OCI-LY1 (cell line): ENCODE measurements around the gene HLCS.
"Not testable (repeated sequence)": the region's sequence is repeated elsewhere in the genome, so short reads cannot be mapped to it uniquely, and the experiment has no call there.

Experiments used
- H2AFZ ChIP-seq: fragments of 200-600 bp; sonication (generic), shearing (Covaris generic); 2 replicates; pipeline ENCODE4 v1.6.0; 2014; ENCODE audit warnings: antibody characterized with exemption, mild to moderate bottlenecking, low read length
- H3F3A ChIP-seq: fragments of 200-600 bp; sonication (generic), shearing (Covaris generic); 2 replicates; pipeline ENCODE4 v1.6.0; 2014; ENCODE audit warnings: mild to moderate bottlenecking, antibody characterized with exemption, low read length, moderate library complexity; ENCODE audit not compliant: insufficient read depth
- H3K27ac ChIP-seq: fragments of 200-600 bp; sonication (generic); 2 replicates; pipeline ENCODE4 v1.5.1; 2014; ENCODE audit warnings: low read length, mixed run types, mild to moderate bottlenecking, low read depth; ENCODE audit not compliant: poor library complexity, severe bottlenecking
- H3K27me3 ChIP-seq: fragments of 200-600 bp; sonication (generic); 2 replicates; pipeline ENCODE4 v1.6.0; 2014; ENCODE audit warnings: antibody characterized with exemption, mild to moderate bottlenecking, low read length, moderate library complexity; ENCODE audit not compliant: insufficient read depth
- H3K36me3 ChIP-seq: fragments of 200-600 bp; sonication (generic); 2 replicates; pipeline ENCODE4 v1.6.1; 2014; ENCODE audit warnings: mild to moderate bottlenecking, antibody characterized with exemption, low read length, moderate library complexity, mixed read lengths; ENCODE audit not compliant: insufficient read depth
- H3K4me1 ChIP-seq: fragments of 200-600 bp; sonication (generic); 2 replicates; pipeline ENCODE4 v1.5.1; 2014; ENCODE audit warnings: mild to moderate bottlenecking, low read length, moderate library complexity; ENCODE audit not compliant: insufficient read depth, severe bottlenecking
- H3K4me2 ChIP-seq: fragments of 200-600 bp; sonication (generic), shearing (Covaris generic); 2 replicates; pipeline ENCODE4 v1.6.1; 2014; ENCODE audit warnings: low read length
- H3K4me3 ChIP-seq: fragments of 200-600 bp; sonication (generic); 2 replicates; pipeline ENCODE4 v1.5.1; 2014; ENCODE audit warnings: low read length, low read depth, mild to moderate bottlenecking, mixed read lengths; ENCODE audit not compliant: poor library complexity, severe bottlenecking
- H3K79me2 ChIP-seq: fragments of 200-600 bp; shearing (Covaris generic); 2 replicates; pipeline ENCODE4 v1.6.1; 2016; ENCODE audit warnings: mixed run types, low read length, mixed read lengths; ENCODE audit not compliant: insufficient read depth
- H3K9ac ChIP-seq: fragments of 200-600 bp; sonication (generic), shearing (Covaris generic); 2 replicates; pipeline ENCODE4 v1.6.1; 2014; ENCODE audit warnings: mild to moderate bottlenecking, low read length, mixed read lengths
- H3K9me2 ChIP-seq: fragments of 200-600 bp; sonication (generic), shearing (Covaris generic); 2 replicates; pipeline ENCODE4 v1.6.1; 2014; ENCODE audit warnings: low read depth, mild to moderate bottlenecking, low read length, mixed read lengths
- H3K9me3 ChIP-seq: fragments of 200-600 bp; shearing (Covaris generic); 2 replicates; pipeline ENCODE4 v1.6.1; 2014; ENCODE audit warnings: low read length, mixed read lengths
- H4K20me1 ChIP-seq: fragments of 200-600 bp; sonication (generic), shearing (Covaris generic); 2 replicates; pipeline ENCODE4 v1.6.0; 2016; ENCODE audit warnings: mild to moderate bottlenecking, low read length; ENCODE audit not compliant: insufficient read depth
- EZH2 ChIP-seq: fragments of 200-600 bp; sonication (generic), shearing (Covaris generic); IDR thresholded peaks from 2 replicates; pipeline ENCODE4 v1.8.0; 2017; ENCODE audit warnings: borderline replicate concordance, mixed run types, mild to moderate bottlenecking, antibody characterized with exemption, low read length, moderate library complexity, mixed read lengths
- TF ChIP-seq, protein P1 (sequence below): fragments of 200-600 bp; sonication (generic), shearing (Covaris generic); IDR thresholded peaks from 2 replicates; pipeline ENCODE4 v1.5.1; 2017; ENCODE audit warnings: mild to moderate bottlenecking, antibody characterized with exemption, low read length, moderate library complexity, mixed read lengths

The HLCS gene

DNA sequence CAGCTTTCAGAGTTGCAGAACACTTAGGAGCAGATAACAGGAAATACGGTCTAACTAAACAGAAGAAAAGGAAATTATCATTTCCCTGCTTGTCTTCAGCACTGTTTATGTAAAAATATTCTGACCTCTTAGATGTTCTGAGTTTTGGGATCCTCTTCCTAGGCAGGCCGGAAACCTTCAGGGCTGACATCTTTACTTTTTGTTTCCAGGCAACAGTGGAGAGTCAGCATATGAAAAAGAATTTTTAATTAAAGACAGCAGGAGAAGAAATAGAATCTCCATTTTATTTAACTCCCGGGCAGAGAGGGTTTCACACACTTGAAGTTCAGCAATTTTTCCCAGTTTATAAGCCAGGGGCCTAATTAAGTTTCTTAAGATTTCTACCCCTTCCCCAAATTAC lies 35.0 kb upstream of the HLCS start:
- H3K4me3 ChIP-seq = no peak overlapping the region
- H3F3A ChIP-seq = no peaks in the 10 kb centered on the region
- TF ChIP-seq, protein P1, sequence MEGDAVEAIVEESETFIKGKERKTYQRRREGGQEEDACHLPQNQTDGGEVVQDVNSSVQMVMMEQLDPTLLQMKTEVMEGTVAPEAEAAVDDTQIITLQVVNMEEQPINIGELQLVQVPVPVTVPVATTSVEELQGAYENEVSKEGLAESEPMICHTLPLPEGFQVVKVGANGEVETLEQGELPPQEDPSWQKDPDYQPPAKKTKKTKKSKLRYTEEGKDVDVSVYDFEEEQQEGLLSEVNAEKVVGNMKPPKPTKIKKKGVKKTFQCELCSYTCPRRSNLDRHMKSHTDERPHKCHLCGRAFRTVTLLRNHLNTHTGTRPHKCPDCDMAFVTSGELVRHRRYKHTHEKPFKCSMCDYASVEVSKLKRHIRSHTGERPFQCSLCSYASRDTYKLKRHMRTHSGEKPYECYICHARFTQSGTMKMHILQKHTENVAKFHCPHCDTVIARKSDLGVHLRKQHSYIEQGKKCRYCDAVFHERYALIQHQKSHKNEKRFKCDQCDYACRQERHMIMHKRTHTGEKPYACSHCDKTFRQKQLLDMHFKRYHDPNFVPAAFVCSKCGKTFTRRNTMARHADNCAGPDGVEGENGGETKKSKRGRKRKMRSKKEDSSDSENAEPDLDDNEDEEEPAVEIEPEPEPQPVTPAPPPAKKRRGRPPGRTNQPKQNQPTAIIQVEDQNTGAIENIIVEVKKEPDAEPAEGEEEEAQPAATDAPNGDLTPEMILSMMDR = no peak
- H3K4me2 ChIP-seq = no peak overlapping the region
- H3K27me3 ChIP-seq = no peaks in the 10 kb centered on the region; the same call in 1 of the 2 replicates
- H4K20me1 ChIP-seq = no peaks in the 10 kb centered on the region
- H3K79me2 ChIP-seq = no peaks in the 10 kb centered on the region
- no peak overlapping the region for H3K9ac ChIP-seq
- no peaks in the 10 kb centered on the region for H3K9me3 ChIP-seq
- no peaks in the 10 kb centered on the region for H3K9me2 ChIP-seq
- H3K27ac ChIP-seq = no peak overlapping the region
- no peak overlapping the region for H2AFZ ChIP-seq
- H3K4me1 ChIP-seq = peaks cover 5% of the 10 kb centered on the region
- H3K36me3 ChIP-seq = no peaks in the 10 kb centered on the region

DNA sequence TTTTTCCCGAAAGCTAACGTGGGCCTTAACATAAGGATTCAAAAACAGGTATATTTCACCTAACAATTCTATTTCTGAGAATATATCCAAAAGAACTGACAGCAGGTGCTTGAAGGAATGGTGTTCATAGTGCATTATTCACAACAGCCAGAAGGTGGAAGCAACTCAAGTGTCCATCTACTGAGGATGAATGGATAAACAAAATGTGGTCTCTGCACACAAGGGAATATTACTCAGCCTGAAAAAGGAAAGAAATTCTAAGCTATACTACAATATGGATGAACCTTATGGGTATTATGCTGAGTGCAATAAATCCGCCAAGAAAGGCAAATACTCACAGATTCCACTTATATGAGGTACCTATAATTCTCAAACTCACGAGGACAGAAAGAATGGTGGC lies 33.9 kb upstream of the HLCS start:
- no peak overlapping the region for H3K27ac ChIP-seq
- peaks cover 5% of the 10 kb centered on the region for H3K4me1 ChIP-seq
- H3K9me3 ChIP-seq = no peaks in the 10 kb centered on the region
- H3F3A ChIP-seq = no peaks in the 10 kb centered on the region
- H3K4me3 ChIP-seq = no peak overlapping the region
- no peaks in the 10 kb centered on the region; the same call in 1 of the 2 replicates for H3K27me3 ChIP-seq
- H3K36me3 ChIP-seq = no peaks in the 10 kb centered on the region
- H3K9me2 ChIP-seq = no peaks in the 10 kb centered on the region
- H3K4me2 ChIP-seq = no peak overlapping the region
- H2AFZ ChIP-seq = no peak overlapping the region
- no peaks in the 10 kb centered on the region for H4K20me1 ChIP-seq
- H3K79me2 ChIP-seq = no peaks in the 10 kb centered on the region
- no peak overlapping the region for H3K9ac ChIP-seq
- TF ChIP-seq, protein P1 = peak; percentile 28; the same call in 1 of the 2 replicates
- no peak for TF ChIP-seq EZH2

- Histone ChIP-seq H3K9me3 (no peaks in the 10 kb centered on the region), H3F3A (no peaks in the 10 kb centered on the region), H3K36me3 (no peaks in the 10 kb centered on the region), H3K27ac (no peak overlapping the region), H3K9me2 (no peaks in the 10 kb centered on the region), H4K20me1 (no peaks in the 10 kb centered on the region), H2AFZ (no peak overlapping the region), H3K9ac (no peak overlapping the region), H3K4me1 (peaks cover 5% of the 10 kb centered on the region), H3K27me3 (no peaks in the 10 kb centered on the region; the same call in 1 of the 2 replicates), H3K4me3 (no peak overlapping the region), H3K79me2 (no peaks in the 10 kb centered on the region), H3K4me2 (no peak overlapping the region)
- no peak for TF ChIP-seq EZH2
- TF ChIP-seq, protein P1 = no peak
These were observed 32.8 kb upstream of the HLCS start for GRCh38 chr21:36999131-36999898.

GRCh38 chr21:36995285-36995684 lies 28.8 kb upstream of the HLCS start:
- not testable (repeated sequence) for H3K4me2 ChIP-seq, H3K4me3 ChIP-seq, H3K9me3 ChIP-seq, H3F3A ChIP-seq, H4K20me1 ChIP-seq, H3K4me1 ChIP-seq, H3K9ac ChIP-seq, H3K36me3 ChIP-seq, H3K9me2 ChIP-seq, H3K27me3 ChIP-seq, H2AFZ ChIP-seq, H3K27ac ChIP-seq, H3K79me2 ChIP-seq
